Cardiac septum (tissue), 1 donor: Measurements from ENCODE around the gene PLS1. TPM values are rescaled to one million over a fixed set of nuclear protein-coding genes. Genes with fewer than 3 reads are reported as not detected.
"Not testable (repeated sequence)": the region's sequence is repeated elsewhere in the genome, so short reads cannot be mapped to it uniquely, and the experiment has no call there.

ENCODE experiments used
- DNase-seq: peaks from one replicate; pipeline ENCODE4 v3.0.0-alpha.2; 2020; ENCODE audit warnings: low spot score
- intact Hi-C: fragments of 100-400 bp; cut with DNase I; formaldehyde crosslinking; loops from one replicate; pipeline ENCODE4 v1.14.0; 2022
- total RNA-seq: library from RNA; stranded (reverse); fragmentation: NEBNext Ultra II Directional; extraction: Animal tissue kit (Norgen Biotek cat#: 25700); gene quantifications from one replicate; pipeline ENCODE4 v1.2.1, GENCODE V29; 2021
- donor health status: DM: no; HTN: no; CAD: no.

PLS1 gene
- total RNA-seq, 1 donor from 2014 or later = 0.81 TPM

GRCh38 chr3:142734834-142735233 lies 138.6 kb downstream of the PLS1 start:
- intact Hi-C loops = loop anchor here (1.0 kb wide), 1 partner anchor 11 kb away; the partner anchor contains the start of gene TRPC1
- DNase-seq = no peak

GRCh38 chr3:142735462-142735861 lies 139.3 kb downstream of the PLS1 start:
- DNase-seq = no peak
- intact Hi-C loops = loop anchor here (1.0 kb wide), 1 partner anchor 11 kb away; the partner anchor contains the start of gene TRPC1

GRCh38 chr3:142738396-142738795 lies 142.2 kb downstream of the PLS1 start:
- no peak for DNase-seq
- intact Hi-C loops = no loop called here

- DNase-seq = no peak
- intact Hi-C loops = no loop called here
These were observed 150.5 kb downstream of the PLS1 start for GRCh38 chr3:142746646-142747045.

GRCh38 chr3:142750531-142750930 lies 154.3 kb downstream of the PLS1 start:
- DNase-seq, intact Hi-C loops: not testable (repeated sequence)

GRCh38 chr3:142752605-142753004 lies 156.4 kb downstream of the PLS1 start:
- intact Hi-C loops, DNase-seq: not testable (repeated sequence)

GRCh38 chr3:142754494-142754893 lies 158.3 kb downstream of the PLS1 start:
- intact Hi-C loops = no loop called here

More at GRCh38 chr3:142754494-142754893, 158.3 kb downstream of the PLS1 start:
- no peak for DNase-seq

Other genes with a start within 250 kb of the PLS1 start
- gene XRN1, start 148.4 kb upstream of the PLS1 start, total RNA-seq = 24.5 TPM
- gene ATR, start 17.7 kb upstream of the PLS1 start, total RNA-seq = 12.1 TPM
- 18.7 TPM for gene TRPC1, start 127.6 kb downstream of the PLS1 start, total RNA-seq